Uterus (tissue), 2 donors: ENCODE results near the gene HHAT.

Source experiments
- POLR2A ChIP-seq, 2 donors: fragments of 450-650 bp; IDR thresholded peaks; one replicate each; pipeline ENCODE4 v1.6.1; 2016; ENCODE audit warnings: antibody characterized with exemption in 2 of 2, mild to moderate bottlenecking in 1 of 2, moderate library complexity in 1 of 2
- TF ChIP-seq, protein P1 (sequence below), 4 experiments: fragments of 200-600 bp in 2 of 4; fragments of 450-650 bp in 2 of 4; sonication (generic) in 2 of 4; IDR thresholded peaks; one replicate each; pipeline ENCODE4 v1.5.1; 2016 to 2019; ENCODE audit warnings: antibody characterized with exemption in 4 of 4, mild to moderate bottlenecking in 2 of 4, moderate library complexity in 1 of 4

DNA sequence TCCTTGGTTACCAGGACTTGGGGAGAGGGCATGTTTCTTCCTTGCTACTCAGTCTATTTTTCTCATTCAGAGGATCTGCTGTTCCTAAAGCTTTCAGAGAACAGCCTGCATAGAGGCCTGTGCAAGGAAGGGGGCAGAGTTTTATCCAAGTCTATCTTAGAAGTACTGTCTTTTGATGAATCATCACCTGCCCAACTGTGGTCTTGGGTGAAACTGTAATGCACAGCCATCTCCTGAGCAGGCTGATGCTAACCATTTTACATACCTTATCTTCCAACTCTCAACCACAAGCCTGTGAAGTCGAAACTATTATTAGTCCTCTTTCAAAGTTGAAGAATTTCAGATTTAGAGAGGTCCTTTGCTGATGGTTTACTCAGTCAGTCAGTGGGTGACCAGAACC is 368.0 kb downstream of the HHAT start:
- TF ChIP-seq, protein P1, sequence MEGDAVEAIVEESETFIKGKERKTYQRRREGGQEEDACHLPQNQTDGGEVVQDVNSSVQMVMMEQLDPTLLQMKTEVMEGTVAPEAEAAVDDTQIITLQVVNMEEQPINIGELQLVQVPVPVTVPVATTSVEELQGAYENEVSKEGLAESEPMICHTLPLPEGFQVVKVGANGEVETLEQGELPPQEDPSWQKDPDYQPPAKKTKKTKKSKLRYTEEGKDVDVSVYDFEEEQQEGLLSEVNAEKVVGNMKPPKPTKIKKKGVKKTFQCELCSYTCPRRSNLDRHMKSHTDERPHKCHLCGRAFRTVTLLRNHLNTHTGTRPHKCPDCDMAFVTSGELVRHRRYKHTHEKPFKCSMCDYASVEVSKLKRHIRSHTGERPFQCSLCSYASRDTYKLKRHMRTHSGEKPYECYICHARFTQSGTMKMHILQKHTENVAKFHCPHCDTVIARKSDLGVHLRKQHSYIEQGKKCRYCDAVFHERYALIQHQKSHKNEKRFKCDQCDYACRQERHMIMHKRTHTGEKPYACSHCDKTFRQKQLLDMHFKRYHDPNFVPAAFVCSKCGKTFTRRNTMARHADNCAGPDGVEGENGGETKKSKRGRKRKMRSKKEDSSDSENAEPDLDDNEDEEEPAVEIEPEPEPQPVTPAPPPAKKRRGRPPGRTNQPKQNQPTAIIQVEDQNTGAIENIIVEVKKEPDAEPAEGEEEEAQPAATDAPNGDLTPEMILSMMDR (IDR thresholded peaks at IDR 0.05): no peak
- no peak for TF ChIP-seq POLR2A (IDR thresholded peaks at IDR 0.05)
